B cell (primary cell): ENCODE data around the gene BCKDHA. TPM values are rescaled to one million over a fixed set of nuclear protein-coding genes. Genes with fewer than 3 reads are reported as not detected.

Experiments
- ATAC-seq: fragments of 200-7000 bp; cut with Tn5 transposase; one replicate; pipeline ENCODE4 v1.10.0; 2021; ENCODE audit warnings: low read depth, mild to moderate bottlenecking, moderate number of reproducible peaks, moderate library complexity
- CTCF ChIA-PET: fragments of 350-600 bp; sonication (Branson Sonifier 250); formaldehyde crosslinking; loops from one replicate; lab custom pipeline; 2021; ENCODE audit warnings: antibody characterized with exemption, inconsistent platforms; lab: Charles Lee
- POLR2A ChIA-PET: fragments of 350-600 bp; sonication (Branson Sonifier 250); formaldehyde crosslinking; loops from one replicate; lab custom pipeline; 2021; ENCODE audit warnings: antibody characterized with exemption; lab: Charles Lee
- DNase-seq: peaks from one replicate; pipeline ENCODE4 v3.0.0; 2013
- H2AFZ ChIP-seq: 2 replicates; pipeline ENCODE4 v1.6.1; 2012; ENCODE audit warnings: mild to moderate bottlenecking, low read depth, low read length; ENCODE audit not compliant: insufficient read depth, poor library complexity, severe bottlenecking
- H3K27ac ChIP-seq, 2 donors: 1 replicate in 1 of 2; 2 replicates in 1 of 2; pipeline ENCODE4 v1.5.1; 2012 to 2013; ENCODE audit warnings: low read length in 2 of 2, mild to moderate bottlenecking in 2 of 2, moderate library complexity in 1 of 2
- H3K27me3 ChIP-seq, 4 experiments: fragments of 200-600 bp in 1 of 4; sonication (generic) in 1 of 4; replicated peaks in 1 of 4; 1 replicate in 2 of 4; 2 replicates in 2 of 4; pipeline versions ENCODE4 v1.6.1 to v1.7.0; 2013 to 2016; ENCODE audit warnings: low read length in 3 of 4, mild to moderate bottlenecking in 2 of 4, mixed read lengths in 1 of 4, moderate library complexity in 1 of 4; ENCODE audit not compliant: insufficient read depth in 4 of 4, control insufficient read depth in 3 of 4; ENCODE audit errors: control extremely low read depth in 1 of 4
- H3K36me3 ChIP-seq, 2 experiments: replicated peaks in 1 of 2; 1 replicate in 1 of 2; 2 replicates in 1 of 2; pipeline versions ENCODE4 v1.6.1 to v1.7.1; 2013; ENCODE audit warnings: low read length in 1 of 2; ENCODE audit not compliant: insufficient read depth in 2 of 2, control insufficient read depth in 1 of 2; ENCODE audit errors: control extremely low read depth in 1 of 2, extremely low read depth in 1 of 2
- H3K4me1 ChIP-seq, 2 donors: fragments of 200-600 bp in 1 of 2; sonication (generic) in 1 of 2; 1 replicate in 1 of 2; 2 replicates in 1 of 2; pipeline versions ENCODE4 v1.5.1 to v1.6.1; 2013 to 2017; ENCODE audit warnings: low read length in 2 of 2; ENCODE audit not compliant: control insufficient read depth in 2 of 2, insufficient read depth in 2 of 2
- H3K4me2 ChIP-seq: replicated peaks from 2 replicates; pipeline ENCODE3; 2012; ENCODE audit warnings: mild to moderate bottlenecking, low read depth, low read length; ENCODE audit not compliant: poor library complexity, severe bottlenecking
- H3K4me3 ChIP-seq, 5 experiments: fragments of 200-600 bp in 1 of 5; sonication (generic) in 1 of 5; 1 replicate in 3 of 5; 2 replicates in 2 of 5; pipeline versions ENCODE4 v1.5.1 to v1.7.0; 2011 to 2016; ENCODE audit warnings: low read length in 4 of 5, mild to moderate bottlenecking in 4 of 5, low read depth in 2 of 5, control low read depth in 1 of 5, moderate library complexity in 1 of 5; ENCODE audit not compliant: insufficient read depth in 1 of 5; ENCODE audit errors: control extremely low read depth in 1 of 5, extremely low read depth in 1 of 5
- H3K79me2 ChIP-seq: fragments of 200-600 bp; sonication (generic); one replicate; pipeline ENCODE4 v1.6.0; 2016; ENCODE audit warnings: low read length; ENCODE audit not compliant: control insufficient read depth, insufficient read depth
- H3K9ac ChIP-seq: fragments of 200-600 bp; sonication (generic); 2 replicates; pipeline ENCODE4 v1.6.1; 2017; ENCODE audit warnings: mild to moderate bottlenecking, low read length, moderate library complexity
- H3K9me3 ChIP-seq, 3 donors: one replicate each; pipeline versions ENCODE4 v1.6.1 to v1.7.1; 2013; ENCODE audit warnings: low read length in 2 of 3; ENCODE audit not compliant: control insufficient read depth in 2 of 3, insufficient read depth in 1 of 3; ENCODE audit errors: control extremely low read depth in 1 of 3
- H4K20me1 ChIP-seq: 2 replicates; pipeline ENCODE4 v1.6.0; 2012; ENCODE audit warnings: mild to moderate bottlenecking, low read length; ENCODE audit not compliant: insufficient read depth, control insufficient read depth, poor library complexity, severe bottlenecking
- H3K27ac Mint-ChIP-seq: one replicate; pipeline ENCODE4 v1.8.0; 2021; ENCODE audit warnings: mixed read lengths
- H3K27me3 Mint-ChIP-seq: one replicate; pipeline ENCODE4 v1.8.0; 2021; ENCODE audit warnings: mixed read lengths
- H3K4me1 Mint-ChIP-seq: one replicate; pipeline ENCODE4 v1.8.0; 2021; ENCODE audit warnings: mixed read lengths
- H3K4me3 Mint-ChIP-seq: one replicate; pipeline ENCODE4 v1.8.0; 2021; ENCODE audit warnings: mixed read lengths
- H3K9me3 Mint-ChIP-seq: one replicate; pipeline ENCODE4 v1.8.0; 2022; ENCODE audit warnings: mixed read lengths; ENCODE audit not compliant: insufficient read depth
- EZH2 ChIP-seq: IDR thresholded peaks from 2 replicates; pipeline ENCODE4 v1.6.1; 2012; ENCODE audit warnings: borderline replicate concordance, low read depth, mild to moderate bottlenecking, moderate library complexity, low read length; ENCODE audit not compliant: insufficient read depth, poor library complexity, severe bottlenecking
- WGBS: methylation state at CpG from one replicate; pipeline ENCODE4 v1.1.5; 2013; ENCODE audit warnings: missing lambda C conversion rate; ENCODE audit not compliant: insufficient coverage; 5-methylcytosine and 5-hydroxymethylcytosine counted together
- intact Hi-C: fragments of 100-400 bp; cut with micrococcal nuclease; formaldehyde crosslinking; loops from one replicate; pipeline ENCODE4 v1.10.0; 2022
- polyA plus RNA-seq: library from polyadenylated mRNA; depleted of rRNA; stranded (reverse); fragments of >200 nt; gene quantifications from 2 replicates; pipeline ENCODE4 v1.2.3, GENCODE V29; 2012
- total RNA-seq, 2 donors: library from RNA; stranded (reverse); fragments of 120-200 nt in 1 of 2; gene quantifications; 1 replicate in 1 of 2; 2 replicates in 1 of 2; pipeline versions ENCODE4 v1.2.3 to v1.2.4, GENCODE V29; 2013 to 2022
- TF ChIP-seq, protein P1 (sequence below): fragments of 200-600 bp; IDR thresholded peaks from one replicate; pipeline ENCODE4 v1.8.0; 2022; ENCODE audit warnings: antibody characterized with exemption, mild to moderate bottlenecking

Gene BCKDHA
- total and polyA plus RNA-seq, 2 donors (not counting 1 experiment from before 2014, with no cell fraction given), result 20.6 to 39.7 TPM

- H3K27ac ChIP-seq, result no peak overlapping the region
- H3K27ac Mint-ChIP-seq, result no peak overlapping the region
- no peak overlapping the region for H2AFZ ChIP-seq
- H3K36me3 ChIP-seq, result no peaks in the 10 kb centered on the region
- H3K4me1 ChIP-seq, result peaks cover 0 to 13% of the 10 kb centered on the region in 2 donors
- H3K9ac ChIP-seq, result no peak overlapping the region
- no peaks in the 10 kb centered on the region for H3K27me3 ChIP-seq
- H3K4me3 ChIP-seq, result no peak overlapping the region
- no peaks in the 10 kb centered on the region for H3K9me3 ChIP-seq
- TF ChIP-seq, protein P1, sequence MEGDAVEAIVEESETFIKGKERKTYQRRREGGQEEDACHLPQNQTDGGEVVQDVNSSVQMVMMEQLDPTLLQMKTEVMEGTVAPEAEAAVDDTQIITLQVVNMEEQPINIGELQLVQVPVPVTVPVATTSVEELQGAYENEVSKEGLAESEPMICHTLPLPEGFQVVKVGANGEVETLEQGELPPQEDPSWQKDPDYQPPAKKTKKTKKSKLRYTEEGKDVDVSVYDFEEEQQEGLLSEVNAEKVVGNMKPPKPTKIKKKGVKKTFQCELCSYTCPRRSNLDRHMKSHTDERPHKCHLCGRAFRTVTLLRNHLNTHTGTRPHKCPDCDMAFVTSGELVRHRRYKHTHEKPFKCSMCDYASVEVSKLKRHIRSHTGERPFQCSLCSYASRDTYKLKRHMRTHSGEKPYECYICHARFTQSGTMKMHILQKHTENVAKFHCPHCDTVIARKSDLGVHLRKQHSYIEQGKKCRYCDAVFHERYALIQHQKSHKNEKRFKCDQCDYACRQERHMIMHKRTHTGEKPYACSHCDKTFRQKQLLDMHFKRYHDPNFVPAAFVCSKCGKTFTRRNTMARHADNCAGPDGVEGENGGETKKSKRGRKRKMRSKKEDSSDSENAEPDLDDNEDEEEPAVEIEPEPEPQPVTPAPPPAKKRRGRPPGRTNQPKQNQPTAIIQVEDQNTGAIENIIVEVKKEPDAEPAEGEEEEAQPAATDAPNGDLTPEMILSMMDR, result no peak
- no peak for TF ChIP-seq EZH2
- no peaks in the 10 kb centered on the region for H4K20me1 ChIP-seq
- ChIA-PET POLR2A (interaction anchor here (0.7 kb wide), 1 partner anchor 709 kb away, joined by 3 read pairs; no protein-coding TSS in a partner anchor), CTCF (no interaction called here)
- H3K4me3 Mint-ChIP-seq, result no peak overlapping the region
- peaks cover 7% of the 10 kb centered on the region for H3K4me1 Mint-ChIP-seq
- ATAC-seq (no peak), DNase-seq (no peak)
- H3K4me2 ChIP-seq, result no peak overlapping the region
- peaks cover 31% of the 10 kb centered on the region for H3K79me2 ChIP-seq
- intact Hi-C loops, result no loop called here
- H3K27me3 Mint-ChIP-seq, result no peaks in the 10 kb centered on the region
- H3K9me3 Mint-ChIP-seq, result no peaks in the 10 kb centered on the region
- WGBS, result 96% methylated on average over 6 of the region's 8 CpGs
Measured at GRCh38 chr19:41371541-41371940, 26.1 kb upstream of the BCKDHA start.

GRCh38 chr19:41372501-41372900 is 25.1 kb upstream of the BCKDHA start:
- H3K36me3 ChIP-seq, result no peaks in the 10 kb centered on the region
- no peaks in the 10 kb centered on the region for H4K20me1 ChIP-seq
- H3K4me3 ChIP-seq, result no peak overlapping the region
- H3K79me2 ChIP-seq, result peaks cover 21% of the 10 kb centered on the region
- no peak overlapping the region for H3K4me2 ChIP-seq
- H3K27me3 Mint-ChIP-seq, result no peaks in the 10 kb centered on the region
- no peak overlapping the region for H3K9ac ChIP-seq
- no peak overlapping the region for H3K27ac ChIP-seq
- no peak overlapping the region for H3K4me3 Mint-ChIP-seq
- DNase-seq (no peak), ATAC-seq (no peak)
- no peaks in the 10 kb centered on the region for H3K9me3 ChIP-seq
- WGBS, result no CpG with 5 or more reads among the region's 2 CpGs
- POLR2A ChIA-PET, result no interaction called here
- H3K4me1 Mint-ChIP-seq, result peaks cover 16% of the 10 kb centered on the region
- no peak overlapping the region for H3K27ac Mint-ChIP-seq
- no peaks in the 10 kb centered on the region for H3K27me3 ChIP-seq
- intact Hi-C loops, result no loop called here
- no peaks in the 10 kb centered on the region for H3K9me3 Mint-ChIP-seq
- H3K4me1 ChIP-seq, result peaks cover 4 to 20% of the 10 kb centered on the region in 2 donors
- H2AFZ ChIP-seq, result no peak overlapping the region
- no peak for TF ChIP-seq EZH2
- TF ChIP-seq, protein P1, result no peak
- CTCF ChIA-PET, result no interaction called here
